GM12873 (cell line): ENCODE data around the gene RAB6D.
"Not testable (repeated sequence)": the region's sequence is repeated elsewhere in the genome, so short reads cannot be mapped to it uniquely, and the experiment has no call there.

Experiments
- CTCF ChIP-seq: IDR thresholded peaks from 2 replicates; pipeline ENCODE4 v1.5.1; 2012; ENCODE audit warnings: low read depth, mild to moderate bottlenecking, moderate library complexity, low read length, control low read depth; ENCODE audit not compliant: insufficient read depth; ENCODE audit errors: missing control alignments

The RAB6D gene

GRCh38 chr2:131363703-131364186 lies at the start of gene RAB6D:
Gene RAB6D (minus strand): TSS chr2:131364168. CDS start chr2:131363720, 448 bp downstream.
- TF ChIP-seq CTCF, result not testable (repeated sequence)

- peak; percentile 76 for TF ChIP-seq CTCF
Measured at GRCh38 chr2:131413148-131413747, 49.3 kb upstream of the RAB6D start.

- no peak for TF ChIP-seq CTCF
Measured at GRCh38 chr2:131410173-131410572, 46.2 kb upstream of the RAB6D start.

- TF ChIP-seq CTCF, result no peak
Measured at GRCh38 chr2:131408778-131409177, 44.8 kb upstream of the RAB6D start.

GRCh38 chr2:131408207-131408606 lies 44.2 kb upstream of the RAB6D start:
- TF ChIP-seq CTCF, result no peak

- no peak for TF ChIP-seq CTCF
Measured at GRCh38 chr2:131404753-131405152, 40.8 kb upstream of the RAB6D start.

- TF ChIP-seq CTCF, result no peak
Measured at GRCh38 chr2:131402320-131403039, 38.5 kb upstream of the RAB6D start.
